HepG2 (cell line): ENCODE results near the gene STX1B. TPM values are rescaled to one million over a fixed set of nuclear protein-coding genes. Genes with fewer than 3 reads are reported as not detected.

Experiments used
- ATAC-seq: fragments of 200-7000 bp; cut with Tn5 transposase; 3 replicates; pipeline ENCODE4 v1.9.1; 2020; ENCODE audit warnings: mild to moderate bottlenecking, moderate library complexity
- BruUV-seq: library from RNA; stranded (reverse); fragments of 400-500 nt; replicated peaks from 2 replicates; lab custom pipeline; 2021; lab: Mats Ljungman, UMichigan
- CTCF ChIA-PET: fragments of 300-600 bp; formaldehyde crosslinking; extraction: SDS; loops from one replicate; lab custom pipeline; 2021; ENCODE audit warnings: low total read pairs, inconsistent platforms, low intra/inter-chr PET ratio; lab: Yijun Ruan, JAX
- POLR2A ChIA-PET: fragments of 350-600 bp; sonication (Branson Sonifier 250); formaldehyde crosslinking; loops from one replicate; lab custom pipeline; 2020; ENCODE audit warnings: antibody characterized with exemption, inconsistent platforms; lab: Yijun Ruan, JAX
- DNase-seq: peaks from one replicate; pipeline ENCODE4 v3.0.0-alpha.2; 2015; ENCODE audit warnings: low spot score
- FAIRE-seq: peaks from 3 replicates; lab custom pipeline; 2011; peaks lifted over from hg19 to GRCh38; lab: Jason Lieb, UNC
- H2AFZ ChIP-seq: one replicate; pipeline ENCODE4 v1.6.1; 2011; ENCODE audit warnings: low read length, inconsistent platforms
- H3K27ac ChIP-seq: fragments of 300-600 bp; 3 replicates; pipeline ENCODE4 v1.8.0; 2011; ENCODE audit warnings: mixed run types, mild to moderate bottlenecking, mixed read lengths, low read length, inconsistent platforms; ENCODE audit not compliant: insufficient read depth; ENCODE audit errors: extremely low read length
- H3K27me3 ChIP-seq, 2 experiments: fragments of 200-600 bp in 1 of 2; 2 replicates in 1 of 2; 3 replicates in 1 of 2; pipeline versions ENCODE4 v1.6.0 to v1.8.0; 2011; ENCODE audit warnings: low read length in 2 of 2, mild to moderate bottlenecking in 2 of 2, moderate library complexity in 2 of 2, inconsistent platforms in 1 of 2; ENCODE audit not compliant: insufficient read depth in 2 of 2, control insufficient read depth in 1 of 2
- H3K36me3 ChIP-seq, 2 experiments: fragments of 200-600 bp in 1 of 2; replicated peaks in 1 of 2; 2 replicates in 1 of 2; 3 replicates in 1 of 2; pipeline versions ENCODE4 v1.5.1 to v1.8.0; 2011; ENCODE audit warnings: low read length in 2 of 2, inconsistent platforms in 1 of 2; ENCODE audit not compliant: insufficient read depth in 2 of 2, control insufficient read depth in 1 of 2
- H3K4me1 ChIP-seq: 2 replicates; pipeline ENCODE4 v1.5.1; 2012; ENCODE audit warnings: low read length, inconsistent platforms; ENCODE audit not compliant: insufficient read depth
- H3K4me2 ChIP-seq: 2 replicates; pipeline ENCODE4 v1.6.0; 2011; ENCODE audit warnings: low read depth, low read length, inconsistent platforms
- H3K4me3 ChIP-seq, 3 experiments: fragments of 200-600 bp in 1 of 3; sonication (generic), shearing (Covaris generic) in 1 of 3; replicated peaks in 1 of 3; 2 replicates each; pipeline ENCODE4 v1.5.1; 2011 to 2016; ENCODE audit warnings: low read length in 3 of 3, inconsistent platforms in 2 of 3, low read depth in 2 of 3, mild to moderate bottlenecking in 2 of 3, control low read depth in 1 of 3, mixed read lengths in 1 of 3; ENCODE audit not compliant: insufficient read depth in 1 of 3
- H3K79me2 ChIP-seq: one replicate; pipeline ENCODE4 v1.6.1; 2011; ENCODE audit warnings: low read length, inconsistent platforms; ENCODE audit not compliant: insufficient read depth
- H3K9ac ChIP-seq: 2 replicates; pipeline ENCODE4 v1.6.0; 2011; ENCODE audit warnings: mild to moderate bottlenecking, low read depth, low read length, inconsistent platforms; ENCODE audit not compliant: insufficient read depth
- H3K9me3 ChIP-seq: 2 replicates; pipeline ENCODE4 v1.5.1; 2012; ENCODE audit warnings: mild to moderate bottlenecking, low read length
- H4K20me1 ChIP-seq: 2 replicates; pipeline ENCODE4 v1.6.0; 2011; ENCODE audit warnings: inconsistent platforms, mild to moderate bottlenecking, low read length, moderate library complexity; ENCODE audit not compliant: insufficient read depth
- ATF7 ChIP-seq, 2 experiments: fragments of 450-650 bp in 1 of 2; sonication (generic) in 1 of 2; formaldehyde crosslinking in 1 of 2; IDR thresholded peaks; 2 replicates each; pipeline versions ENCODE4 v1.4.0 to v1.6.1; 2016 to 2020; ENCODE audit warnings: antibody characterized with exemption in 1 of 2, mild to moderate bottlenecking in 1 of 2, missing genetic modification reagents in 1 of 2
- KDM1A ChIP-seq: IDR thresholded peaks from 2 replicates; pipeline ENCODE4 v1.6.1; 2016; ENCODE audit warnings: missing compliant biosample characterization
- POGZ ChIP-seq: sonication (generic); formaldehyde crosslinking; IDR thresholded peaks from 2 replicates; pipeline ENCODE4 v1.4.0; 2020; ENCODE audit warnings: mild to moderate bottlenecking, missing genetic modification reagents
- POLR2G ChIP-seq: fragments of 200-400 bp; formaldehyde crosslinking; IDR thresholded peaks from 2 replicates; pipeline ENCODE4 v1.6.1; 2018; ENCODE audit warnings: mild to moderate bottlenecking, low read depth, low read length, moderate library complexity
- RNF219 ChIP-seq: sonication (generic); formaldehyde crosslinking; IDR thresholded peaks from 2 replicates; pipeline ENCODE4 v1.5.0; 2020; ENCODE audit warnings: mild to moderate bottlenecking, missing genetic modification reagents
- ZMYM3 ChIP-seq: sonication (generic); formaldehyde crosslinking; IDR thresholded peaks from 2 replicates; pipeline ENCODE4 v1.5.1; 2020; ENCODE audit warnings: mild to moderate bottlenecking, missing genetic modification reagents
- ZNF768 ChIP-seq: sonication (generic); formaldehyde crosslinking; IDR thresholded peaks from 2 replicates; pipeline ENCODE4 v1.4.0; 2020; ENCODE audit warnings: missing genetic modification reagents
- WGBS: methylation state at CpG from one replicate; pipeline ENCODE4 v1.1.6; 2017; ENCODE audit warnings: low lambda C conversion rate; 5-methylcytosine and 5-hydroxymethylcytosine counted together
- in situ Hi-C: cut with HindIII; loops from 2 replicates; pipeline ENCODE4 v1.10.0; 2017; ENCODE audit warnings: low pct_unique_long_range_greater_than_20kb; ENCODE audit not compliant: extremely low pct_ligation_motif_present
- intact Hi-C: fragments of 100-400 bp; cut with micrococcal nuclease; formaldehyde crosslinking; loops from one replicate; pipeline ENCODE4 v1.10.0; 2022; ENCODE audit not compliant: unreplicated experiment
- polyA plus RNA-seq, 8 experiments: library from polyadenylated mRNA; depleted of rRNA in 3 of 8; stranded (reverse) in 7 of 8; unstranded in 1 of 8; fragments of >200 nt; fragmentation: Illumina TruSeq in 4 of 8; extraction: Trizol in 4 of 8; gene quantifications; 2 replicates each; pipeline versions ENCODE4 v1.2.1 to v1.2.3, GENCODE V29; 2011 to 2016; ENCODE audit warnings: low read depth in 4 of 8, missing spikeins in 1 of 8, mixed read lengths in 1 of 8; ENCODE audit not compliant: insufficient read depth in 1 of 8
- total RNA-seq, 5 experiments: library from RNA; depleted of rRNA; stranded (reverse); fragments of >200 nt; fragmentation: Illumina TruSeq; extraction: Trizol; gene quantifications; 2 replicates each; pipeline ENCODE4 v1.2.3, GENCODE V29; 2016; ENCODE audit warnings: low read depth in 1 of 5

Gene STX1B
- total and polyA plus RNA-seq, 2 of the 13 experiments (the other 11 are each of a cell fraction or from before 2014, with no cell fraction given), result 2.1 to 3.0 TPM

GRCh38 chr16:31004658-31005057 is 5.8 kb downstream of the STX1B start:
- POLR2A ChIA-PET, result no interaction called here
- no peak for FAIRE-seq

More at GRCh38 chr16:31004658-31005057, 5.8 kb downstream of the STX1B start:
- ATAC-seq (no peak), DNase-seq (no peak)
- 44% methylated on average over 2 of the region's 2 CpGs for WGBS
- no peaks in the 10 kb centered on the region for H3K9me3 ChIP-seq
- no peak overlapping the region for H3K9ac ChIP-seq
- H4K20me1 ChIP-seq, result no peaks in the 10 kb centered on the region
- intact Hi-C loops, result no loop called here
- H3K4me2 ChIP-seq, result no peak overlapping the region
- H3K27me3 ChIP-seq, result peaks cover 5 to 9% of the 10 kb centered on the region in 2 experiments; a peak in 4 of 5 replicates
- H3K4me3 ChIP-seq, result no peak overlapping the region
- in situ Hi-C loops, result no loop called here
- no peak for TF ChIP-seq RNF219 (CRISPR knock-in tag)
- TF ChIP-seq POLR2G, result no peak
- no peak for TF ChIP-seq POGZ (CRISPR knock-in tag)
- peak; percentile 68; the same call in 1 of the 2 replicates for TF ChIP-seq ZMYM3
- 0 out of 2 replicates have a peak, but pooled peaks have one; percentile 26 for TF ChIP-seq KDM1A
- peak; percentile 97 for TF ChIP-seq ZNF768
- TF ChIP-seq ATF7 (IDR thresholded peaks at IDR 0.05), result no peak
- TF ChIP-seq ATF7 (CRISPR knock-in tag; IDR thresholded peaks at IDR 0.05), result no peak
- H3K4me1 ChIP-seq, result peaks cover 82% of the 10 kb centered on the region
- no peaks in the 10 kb centered on the region for H3K79me2 ChIP-seq
- no peak overlapping the region for H3K27ac ChIP-seq
- H3K36me3 ChIP-seq, result no peaks in the 10 kb centered on the region
- CTCF ChIA-PET, result no interaction called here
- H2AFZ ChIP-seq, result no peak overlapping the region
- BruUV-seq, result no TSS peak
